HUES48 (cell line): Measurements from ENCODE around the gene TOP1.

Source experiments
- H3K27ac ChIP-seq: one replicate; pipeline ENCODE4 v1.7.0; 2013; ENCODE audit warnings: low read depth, low read length, inconsistent platforms
- H3K27me3 ChIP-seq: 2 replicates; pipeline ENCODE4 v1.6.1; 2013; ENCODE audit warnings: mild to moderate bottlenecking, low read length; ENCODE audit not compliant: control insufficient read depth, insufficient read depth
- H3K36me3 ChIP-seq: 2 replicates; pipeline ENCODE4 v1.6.1; 2013; ENCODE audit warnings: low read length; ENCODE audit not compliant: control insufficient read depth, insufficient read depth
- H3K4me1 ChIP-seq: 2 replicates; pipeline ENCODE4 v1.6.1; 2013; ENCODE audit warnings: mild to moderate bottlenecking, low read length; ENCODE audit not compliant: control insufficient read depth, insufficient read depth
- H3K4me3 ChIP-seq: 2 replicates; pipeline ENCODE4 v1.5.1; 2013; ENCODE audit warnings: mild to moderate bottlenecking, low read depth, low read length
- H3K9ac ChIP-seq: 2 replicates; pipeline ENCODE4 v1.6.1; 2013; ENCODE audit warnings: mild to moderate bottlenecking, low read depth, low read length, moderate library complexity
- H3K9me3 ChIP-seq: 2 replicates; pipeline ENCODE4 v1.6.1; 2013; ENCODE audit warnings: low read length; ENCODE audit not compliant: control insufficient read depth, insufficient read depth

TOP1 gene

DNA sequence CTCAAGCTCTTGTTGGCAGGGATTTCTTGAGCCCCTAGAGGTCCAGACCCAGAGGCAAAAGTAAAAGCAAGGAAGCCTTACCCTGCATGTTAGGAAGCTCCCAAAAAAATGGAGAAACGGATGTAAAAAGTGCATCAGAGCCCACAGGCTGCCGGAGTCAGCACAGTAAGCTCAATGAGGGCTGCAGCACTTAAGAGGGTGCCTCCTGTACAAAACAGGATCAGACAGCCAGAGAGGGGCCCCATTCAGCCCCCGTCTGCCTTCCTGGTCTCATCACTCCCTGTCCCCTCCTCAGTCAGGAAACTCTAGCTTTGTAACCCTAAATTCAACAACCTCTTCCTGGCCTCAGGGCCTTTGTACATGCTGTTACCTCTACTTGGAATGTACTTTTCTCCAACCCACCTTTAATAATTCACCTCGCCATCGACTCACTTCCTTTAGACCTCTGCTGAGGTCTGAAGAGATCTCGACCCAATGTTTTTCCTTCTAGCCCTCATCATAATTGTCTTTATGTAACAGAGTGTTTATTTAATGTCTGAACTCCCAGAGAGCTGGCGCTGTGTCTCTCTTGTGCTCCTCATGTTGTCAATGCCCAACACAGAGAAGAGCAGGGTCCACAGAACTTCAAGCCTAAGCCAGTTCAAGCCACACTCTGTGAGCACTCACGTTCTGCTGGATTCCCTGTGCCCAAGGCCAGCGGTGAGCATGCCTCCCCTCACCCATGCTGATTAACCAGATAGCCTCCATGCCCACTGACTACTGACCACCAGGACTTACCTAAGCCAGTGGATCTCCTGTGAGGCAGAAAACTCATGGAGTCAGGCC lies 106.0 kb downstream of the TOP1 start:
- H3K9ac ChIP-seq, result no peak overlapping the region
- H3K4me1 ChIP-seq, result peaks cover 22% of the 10 kb centered on the region
- H3K27ac ChIP-seq, result no peak overlapping the region
- H3K9me3 ChIP-seq, result no peaks in the 10 kb centered on the region
- peaks cover 5% of the 10 kb centered on the region; the same call in 1 of the 2 replicates for H3K27me3 ChIP-seq
- H3K36me3 ChIP-seq, result no peaks in the 10 kb centered on the region
- no peak overlapping the region for H3K4me3 ChIP-seq

DNA sequence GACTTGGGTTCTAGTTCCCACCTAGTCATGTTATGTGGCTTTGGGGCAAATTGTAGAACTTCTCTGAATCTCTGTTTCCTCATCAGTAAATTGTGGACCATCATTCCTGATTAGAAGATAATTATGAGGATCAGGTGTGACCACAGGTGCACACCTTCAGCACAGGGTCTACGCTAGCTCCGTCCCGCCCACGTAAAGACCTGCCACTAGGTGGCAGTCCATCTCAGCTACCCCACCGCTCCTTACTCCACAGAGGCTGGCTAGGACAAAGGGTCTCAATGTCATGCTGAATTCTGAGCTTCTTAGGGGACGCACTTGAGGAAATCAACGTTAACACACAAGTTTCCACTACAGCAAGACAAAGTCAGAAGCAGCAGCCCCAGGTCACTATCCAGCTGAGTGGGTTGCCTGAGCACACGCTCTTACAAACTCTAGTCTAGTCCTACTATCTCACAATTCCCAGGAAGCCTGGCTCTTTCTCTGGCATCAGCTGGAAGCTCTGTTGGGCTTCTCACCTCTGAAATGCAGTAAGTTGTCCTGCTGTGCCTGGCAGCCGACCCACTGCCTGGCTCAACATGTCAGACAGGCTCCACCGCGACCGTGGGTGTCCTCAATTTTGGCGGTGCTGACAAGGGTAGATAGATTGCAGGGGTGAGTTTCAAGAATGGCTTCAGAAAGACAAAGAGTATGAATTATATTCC lies 106.7 kb downstream of the TOP1 start:
- Histone ChIP-seq H3K9me3 (no peaks in the 10 kb centered on the region), H3K27ac (peak overlapping the region; percentile 26), H3K36me3 (0 out of 2 replicates have a peak, but pooled peaks cover 6% of the 10 kb centered on the region)

DNA sequence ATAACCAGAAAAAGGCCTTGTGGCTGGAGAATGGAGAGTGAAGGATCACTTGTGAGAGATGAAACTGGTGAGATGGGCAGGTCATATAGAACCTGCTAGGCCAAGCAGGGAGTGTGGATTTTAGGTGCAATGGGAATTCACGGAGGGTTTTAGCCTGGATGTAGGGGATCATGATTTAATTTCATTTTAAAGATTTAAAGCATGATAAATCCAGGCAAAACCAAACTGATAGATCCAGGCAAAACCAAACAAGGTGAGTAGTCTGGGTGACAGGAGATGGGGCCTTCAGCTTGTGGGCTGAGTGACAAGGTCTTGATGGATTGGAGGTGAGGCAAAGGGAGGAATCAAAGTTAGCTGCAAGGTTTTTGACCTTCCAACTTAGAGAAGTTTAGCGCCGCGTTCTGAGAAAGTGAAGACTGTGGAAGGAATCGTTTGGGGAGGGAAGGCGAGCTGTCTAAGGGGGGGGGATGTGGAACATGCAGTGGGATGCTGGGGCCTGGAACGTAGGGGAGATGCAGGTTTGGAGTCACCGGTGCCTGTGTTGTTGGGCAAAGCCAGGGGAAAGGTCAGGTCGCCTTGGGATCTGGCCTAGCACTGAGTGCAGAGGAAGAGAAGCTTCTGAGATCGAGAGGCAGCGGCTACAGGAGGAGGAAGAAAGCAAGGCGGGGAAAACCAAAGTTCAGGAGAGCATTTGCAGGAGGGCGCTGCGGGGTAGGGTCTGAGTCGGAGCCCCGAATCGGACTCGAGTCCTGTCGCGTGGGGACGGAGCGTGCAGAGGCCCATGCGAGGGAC lies 107.5 kb downstream of the TOP1 start:
- H3K27me3 ChIP-seq, result peaks cover 5% of the 10 kb centered on the region; the same call in 1 of the 2 replicates
- peak overlapping the region; percentile 94; the same call in 1 of the 2 replicates for H3K9ac ChIP-seq
- peak overlapping the region; percentile 92 for H3K4me3 ChIP-seq
- H3K9me3 ChIP-seq, result no peaks in the 10 kb centered on the region
- H3K36me3 ChIP-seq, result 0 out of 2 replicates have a peak, but pooled peaks cover 8% of the 10 kb centered on the region
- peaks cover 37% of the 10 kb centered on the region for H3K4me1 ChIP-seq
- H3K27ac ChIP-seq, result no peak overlapping the region

More for the DNA sequence above, 106.7 kb downstream of the TOP1 start:
- no peak overlapping the region for H3K4me3 ChIP-seq
- peaks cover 5% of the 10 kb centered on the region; the same call in 1 of the 2 replicates for H3K27me3 ChIP-seq
- H3K4me1 ChIP-seq, result peaks cover 30% of the 10 kb centered on the region
- no peak overlapping the region for H3K9ac ChIP-seq

DNA sequence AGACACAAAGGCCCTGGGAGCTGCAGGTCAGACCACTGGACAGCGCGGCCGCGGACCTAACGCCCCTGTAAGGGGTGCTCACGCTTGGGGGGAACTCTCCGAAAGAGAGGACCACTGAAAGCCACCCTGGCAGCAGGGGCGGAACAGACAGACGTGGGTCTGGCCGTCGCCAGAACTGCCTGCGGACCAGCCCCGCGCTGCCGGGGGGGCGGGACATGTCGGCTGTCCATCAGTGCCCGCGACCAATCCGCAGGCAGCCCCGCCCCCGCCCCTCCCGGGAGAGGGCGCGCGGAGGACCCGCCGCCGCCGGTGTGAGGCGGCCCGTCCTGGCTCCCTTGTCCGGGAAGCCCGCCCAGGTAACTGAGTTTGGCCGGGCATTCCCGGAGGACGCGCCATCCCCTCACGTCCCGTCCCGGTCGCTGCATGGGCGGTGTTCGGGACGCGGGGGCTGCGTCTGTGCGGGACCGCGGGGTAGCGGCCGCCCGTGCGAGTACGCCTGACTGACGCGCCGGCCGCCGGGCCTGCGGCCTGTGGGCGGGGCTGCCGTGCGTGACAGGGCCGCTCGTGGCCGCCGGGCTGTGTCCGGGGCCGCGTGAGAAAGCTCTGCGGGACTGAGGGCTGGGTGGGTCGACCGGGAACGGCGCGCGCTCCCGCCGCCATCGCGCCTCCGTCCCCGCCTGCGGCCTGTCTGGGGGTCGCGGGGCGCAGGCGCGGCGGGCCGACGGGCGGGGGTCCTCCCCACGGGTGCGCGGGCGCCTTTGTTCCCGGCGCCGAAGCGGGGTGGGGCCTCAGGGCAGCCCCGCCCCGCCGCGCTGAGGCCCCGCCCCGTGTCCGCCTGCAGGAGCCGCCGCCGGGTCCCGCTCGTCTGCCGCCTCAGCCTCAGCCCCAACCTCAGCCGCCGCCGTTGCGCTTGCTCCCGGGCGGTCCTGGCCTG lies 108.3 kb downstream of the TOP1 start, which contains the start of gene PLCG1:
PLCG1 (plus strand) TSS at position 864 of the 934 bp plus-strand sequence. CDS start 99 bp downstream, outside the sequence.
- H3K27me3 ChIP-seq, result peaks cover 5% of the 10 kb centered on the region; the same call in 1 of the 2 replicates
- 0 out of 2 replicates have a peak, but pooled peaks cover 8% of the 10 kb centered on the region for H3K36me3 ChIP-seq
- peak within 1 kb of the TSS; percentile 95 for H3K27ac ChIP-seq
- H3K9me3 ChIP-seq, result no peaks in the 10 kb centered on the region
- peak within 1 kb of the TSS; percentile 92 for H3K4me3 ChIP-seq
- peaks cover 43% of the 10 kb centered on the region for H3K4me1 ChIP-seq
- H3K9ac ChIP-seq, result peak within 1 kb of the TSS; percentile 96

DNA sequence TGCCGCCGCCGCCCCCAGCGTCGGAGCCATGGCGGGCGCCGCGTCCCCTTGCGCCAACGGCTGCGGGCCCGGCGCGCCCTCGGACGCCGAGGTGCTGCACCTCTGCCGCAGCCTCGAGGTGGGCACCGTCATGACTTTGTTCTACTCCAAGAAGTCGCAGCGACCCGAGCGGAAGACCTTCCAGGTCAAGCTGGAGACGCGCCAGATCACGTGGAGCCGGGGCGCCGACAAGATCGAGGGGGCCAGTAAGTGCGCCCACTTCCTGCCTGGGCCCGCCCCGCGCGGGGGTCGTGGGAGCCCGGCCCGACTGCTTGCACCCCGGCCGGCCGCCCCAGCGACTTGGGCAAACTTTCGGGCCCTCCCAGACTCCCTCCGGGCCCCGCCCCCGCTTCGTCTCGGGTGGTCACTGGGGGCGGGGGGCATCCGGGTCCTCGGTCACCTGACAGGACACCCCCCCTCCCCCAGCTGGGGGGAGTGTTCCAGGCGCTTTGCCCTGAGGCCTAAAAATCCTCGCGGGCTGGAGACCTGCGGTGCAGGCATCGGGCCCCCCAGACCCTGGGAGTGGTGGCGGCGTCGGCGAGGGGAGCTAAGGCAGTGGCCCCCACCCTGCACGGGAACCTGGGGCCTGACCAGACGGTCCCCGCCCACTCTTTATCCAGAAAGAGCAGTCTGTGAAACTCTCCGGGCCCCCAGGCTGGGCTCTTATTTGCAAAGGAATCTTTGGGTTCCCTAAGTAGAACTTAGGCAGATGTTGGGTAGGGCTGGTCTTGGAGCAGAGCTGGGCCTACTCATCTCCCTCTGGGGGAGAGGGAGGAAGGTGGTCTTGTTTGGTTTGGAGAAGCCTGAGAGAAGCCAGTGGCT lies 109.2 kb downstream of the TOP1 start:
- H3K9me3 ChIP-seq, result no peaks in the 10 kb centered on the region
- H3K4me3 ChIP-seq, result peak overlapping the region; percentile 92
- H3K36me3 ChIP-seq, result 0 out of 2 replicates have a peak, but pooled peaks cover 8% of the 10 kb centered on the region
- H3K4me1 ChIP-seq, result peaks cover 47% of the 10 kb centered on the region
- peak overlapping the region; percentile 95 for H3K27ac ChIP-seq
- H3K9ac ChIP-seq, result peak overlapping the region; percentile 96
- peaks cover 5% of the 10 kb centered on the region; the same call in 1 of the 2 replicates for H3K27me3 ChIP-seq

DNA sequence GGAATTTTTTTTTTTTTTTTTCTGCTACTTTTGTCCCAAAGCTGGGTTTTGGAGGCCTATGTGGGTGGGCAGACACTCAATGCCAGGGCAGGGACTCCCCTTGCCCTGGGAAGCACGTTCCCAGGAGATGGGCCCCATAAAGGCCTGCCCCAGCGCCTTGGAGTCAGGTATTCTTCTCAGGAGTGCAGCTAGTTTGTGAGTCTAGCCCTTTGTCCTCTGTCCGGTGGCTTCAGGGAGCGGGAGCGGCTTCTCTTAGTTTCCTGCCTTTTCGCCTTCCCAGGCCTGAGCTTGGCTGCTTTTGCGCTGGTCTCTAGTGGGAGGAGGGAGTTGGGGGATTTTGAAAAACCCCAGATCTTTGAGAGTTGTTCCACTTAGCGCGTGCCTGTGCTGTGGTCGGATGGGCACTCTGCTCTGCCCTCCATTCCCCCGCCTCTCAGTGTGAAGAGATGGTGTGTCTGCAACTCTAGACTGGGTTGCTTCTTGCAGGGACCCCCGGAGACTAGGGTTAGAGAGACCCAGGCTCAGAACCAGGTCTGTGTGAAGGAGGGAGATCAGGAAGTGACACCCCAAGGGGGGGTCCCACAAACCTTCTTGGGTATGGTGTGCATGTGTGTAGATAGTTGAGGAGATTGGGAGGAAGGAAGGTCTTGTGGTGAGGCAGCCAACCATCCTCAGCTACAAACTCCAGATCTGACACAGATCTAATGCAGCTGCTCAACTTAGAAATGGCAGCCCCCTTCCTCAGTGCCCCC lies 110.0 kb downstream of the TOP1 start:
- Histone ChIP-seq H3K9ac (peak overlapping the region; percentile 96), H3K27me3 (peaks cover 5% of the 10 kb centered on the region; the same call in 1 of the 2 replicates), H3K36me3 (0 out of 2 replicates have a peak, but pooled peaks cover 8% of the 10 kb centered on the region), H3K9me3 (no peaks in the 10 kb centered on the region), H3K4me3 (peak overlapping the region; percentile 92), H3K4me1 (peaks cover 52% of the 10 kb centered on the region), H3K27ac (peak overlapping the region; percentile 95)

DNA sequence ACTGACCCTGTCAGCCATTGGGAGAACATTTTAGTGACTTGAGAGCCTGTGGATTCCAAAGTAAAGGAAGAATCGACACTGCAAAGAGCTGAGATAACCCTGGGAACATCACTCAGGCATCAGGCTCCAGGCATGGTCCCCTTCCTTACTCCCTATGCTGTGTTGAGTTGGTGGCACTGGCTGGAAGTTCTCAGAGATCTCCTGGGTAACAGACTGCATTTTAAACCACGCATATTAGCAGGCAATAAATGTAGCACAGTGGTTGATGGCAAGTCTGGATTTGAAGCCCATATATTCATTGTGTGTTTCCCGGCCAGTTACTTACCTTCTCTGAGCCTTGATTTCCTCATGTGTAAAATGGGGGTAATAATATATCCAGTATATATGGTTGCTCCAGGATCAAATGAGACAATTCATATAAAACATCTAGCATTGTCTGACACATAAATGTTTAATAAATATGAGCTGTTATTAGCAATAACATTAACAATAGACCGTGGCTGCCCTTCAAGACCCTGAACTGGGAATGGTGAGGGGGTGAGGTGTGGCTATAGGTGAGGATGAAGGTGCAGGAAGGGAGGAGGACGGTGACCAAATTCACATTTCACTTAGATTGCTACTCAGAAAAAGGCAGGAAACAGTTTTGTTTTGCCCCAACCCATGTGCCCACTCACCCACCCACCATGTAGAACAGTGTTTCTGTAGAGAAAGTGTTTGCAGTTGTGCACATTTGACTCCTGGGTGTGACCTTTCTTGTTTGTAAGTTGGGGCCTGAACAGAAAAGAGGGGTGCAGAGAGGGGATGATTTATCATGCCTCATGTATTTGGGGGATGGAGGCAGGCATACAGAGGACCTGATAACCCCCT lies 110.8 kb downstream of the TOP1 start:
- H3K36me3 ChIP-seq, result peaks cover 16% of the 10 kb centered on the region
- H3K27ac ChIP-seq, result no peak overlapping the region
- H3K4me1 ChIP-seq, result peaks cover 52% of the 10 kb centered on the region
- no peaks in the 10 kb centered on the region for H3K9me3 ChIP-seq
- 0 out of 2 replicates have a peak overlapping the region, but pooled peaks have one; percentile 12 for H3K9ac ChIP-seq
- peaks cover 5% of the 10 kb centered on the region; the same call in 1 of the 2 replicates for H3K27me3 ChIP-seq
- H3K4me3 ChIP-seq, result peak overlapping the region; percentile 92
